CD4-positive, alpha-beta T cell treated with Interferon alpha-2 for 1 hour (primary cell): Measurements from ENCODE around the gene AZIN2.
"Not testable (repeated sequence)": the region's sequence is repeated elsewhere in the genome, so short reads cannot be mapped to it uniquely, and the experiment has no call there.

Experiments used
- DNase-seq, 2 donors: peaks; one replicate each; pipeline ENCODE4 v3.0.0-alpha.2; 2020 to 2022

Gene AZIN2

GRCh38 chr1:33130297-33130696, 49.3 kb downstream of the AZIN2 start:
- no peak for DNase-seq

GRCh38 chr1:33131191-33131590, 50.2 kb downstream of the AZIN2 start:
- DNase-seq: no peak

- DNase-seq: no peak
Measured at GRCh38 chr1:33132549-33132948, 51.6 kb downstream of the AZIN2 start.

GRCh38 chr1:33133478-33134105, 52.6 kb downstream of the AZIN2 start:
- DNase-seq: no peak

GRCh38 chr1:33136041-33136440, 55.1 kb downstream of the AZIN2 start:
- not testable (repeated sequence) for DNase-seq

GRCh38 chr1:33137800-33138199, 56.8 kb downstream of the AZIN2 start:
- peak; percentile 11 to 37 for DNase-seq

- no peak for DNase-seq
Measured at GRCh38 chr1:33140153-33141149, 59.5 kb downstream of the AZIN2 start.

- DNase-seq: no peak
Measured at GRCh38 chr1:33141216-33141615, 60.3 kb downstream of the AZIN2 start.

- no peak for DNase-seq
Measured at GRCh38 chr1:33141781-33142180, 60.8 kb downstream of the AZIN2 start.

GRCh38 chr1:33142483-33143064, 61.6 kb downstream of the AZIN2 start:
- DNase-seq: no peak

- no peak for DNase-seq
Measured at GRCh38 chr1:33143176-33143575, 62.2 kb downstream of the AZIN2 start.

- DNase-seq: no peak
Measured at GRCh38 chr1:33143698-33144097, 62.7 kb downstream of the AZIN2 start.

- DNase-seq: no peak
Measured at GRCh38 chr1:33146003-33146402, 65.0 kb downstream of the AZIN2 start.

- DNase-seq: no peak
Measured at GRCh38 chr1:33147275-33147996, 66.5 kb downstream of the AZIN2 start.

- DNase-seq: peak in 1 of 2 donors; percentile 29
Measured at GRCh38 chr1:33147997-33148314, 67.0 kb downstream of the AZIN2 start.

GRCh38 chr1:33148615-33149014, 67.7 kb downstream of the AZIN2 start:
- DNase-seq: no peak

- no peak for DNase-seq
Measured at GRCh38 chr1:33149453-33150190, 68.7 kb downstream of the AZIN2 start.

GRCh38 chr1:33150522-33150921, 69.6 kb downstream of the AZIN2 start:
- DNase-seq: no peak

GRCh38 chr1:33151116-33151515, 70.2 kb downstream of the AZIN2 start:
- no peak for DNase-seq

GRCh38 chr1:33152685-33153432, 71.9 kb downstream of the AZIN2 start:
- no peak for DNase-seq

- no peak for DNase-seq
Measured at GRCh38 chr1:33153650-33154049, 72.7 kb downstream of the AZIN2 start.
